ENCODE measurements around the gene NDE1.

DNA sequence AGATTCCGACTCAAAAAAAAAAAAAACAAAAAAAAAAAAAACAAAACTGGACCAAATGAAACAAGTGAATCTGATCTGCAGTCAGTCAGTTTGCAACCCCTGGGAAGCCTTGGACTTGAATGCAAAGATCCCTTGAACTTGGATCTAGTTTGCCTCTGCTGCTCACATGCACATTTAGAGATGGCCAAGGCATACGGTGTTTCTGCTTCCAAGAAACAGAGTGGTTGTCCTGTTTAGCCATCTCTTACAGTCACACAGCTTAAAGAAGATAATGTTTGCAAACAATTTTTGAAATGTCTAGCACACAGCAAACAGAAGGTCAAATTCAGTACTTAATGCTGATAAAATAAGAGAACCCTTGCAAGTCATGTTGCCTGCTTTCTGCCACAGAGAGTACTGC is 4.5 kb downstream of the NDE1 start:
- TF ChIP-seq POLR2A (IDR thresholded peaks at IDR 0.05; ENCODE audit: low read depth, low read length) (no peak), RCOR1 (IDR thresholded peaks at IDR 0.05; ENCODE audit: insufficient replicate concordance, low read length) (no peak), SMC3 (IDR thresholded peaks at IDR 0.05; ENCODE audit: low read depth, low read length) (no peak), RFX5 (IDR thresholded peaks at IDR 0.05; ENCODE audit: low read depth, low read length) (no peak), CEBPB (IDR thresholded peaks at IDR 0.05; ENCODE audit: low read depth, low read length) (no peak), CHD1 (IDR thresholded peaks at IDR 0.05; ENCODE audit: low read depth, low read length) (no peak), MAFK (IDR thresholded peaks at IDR 0.05; ENCODE audit: low read depth, low read length) (no peak), MXI1 (IDR thresholded peaks at IDR 0.05; ENCODE audit: borderline replicate concordance, low read depth, low read length) (no peak), MAZ (IDR thresholded peaks at IDR 0.05; ENCODE audit: borderline replicate concordance, low read depth, low read length) (no peak)
- TF ChIP-seq, protein P1, sequence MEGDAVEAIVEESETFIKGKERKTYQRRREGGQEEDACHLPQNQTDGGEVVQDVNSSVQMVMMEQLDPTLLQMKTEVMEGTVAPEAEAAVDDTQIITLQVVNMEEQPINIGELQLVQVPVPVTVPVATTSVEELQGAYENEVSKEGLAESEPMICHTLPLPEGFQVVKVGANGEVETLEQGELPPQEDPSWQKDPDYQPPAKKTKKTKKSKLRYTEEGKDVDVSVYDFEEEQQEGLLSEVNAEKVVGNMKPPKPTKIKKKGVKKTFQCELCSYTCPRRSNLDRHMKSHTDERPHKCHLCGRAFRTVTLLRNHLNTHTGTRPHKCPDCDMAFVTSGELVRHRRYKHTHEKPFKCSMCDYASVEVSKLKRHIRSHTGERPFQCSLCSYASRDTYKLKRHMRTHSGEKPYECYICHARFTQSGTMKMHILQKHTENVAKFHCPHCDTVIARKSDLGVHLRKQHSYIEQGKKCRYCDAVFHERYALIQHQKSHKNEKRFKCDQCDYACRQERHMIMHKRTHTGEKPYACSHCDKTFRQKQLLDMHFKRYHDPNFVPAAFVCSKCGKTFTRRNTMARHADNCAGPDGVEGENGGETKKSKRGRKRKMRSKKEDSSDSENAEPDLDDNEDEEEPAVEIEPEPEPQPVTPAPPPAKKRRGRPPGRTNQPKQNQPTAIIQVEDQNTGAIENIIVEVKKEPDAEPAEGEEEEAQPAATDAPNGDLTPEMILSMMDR (conservative IDR thresholded peaks at IDR 0.05; ENCODE audit: low read depth, low read length): no peak
- TF ChIP-seq, protein P2, sequence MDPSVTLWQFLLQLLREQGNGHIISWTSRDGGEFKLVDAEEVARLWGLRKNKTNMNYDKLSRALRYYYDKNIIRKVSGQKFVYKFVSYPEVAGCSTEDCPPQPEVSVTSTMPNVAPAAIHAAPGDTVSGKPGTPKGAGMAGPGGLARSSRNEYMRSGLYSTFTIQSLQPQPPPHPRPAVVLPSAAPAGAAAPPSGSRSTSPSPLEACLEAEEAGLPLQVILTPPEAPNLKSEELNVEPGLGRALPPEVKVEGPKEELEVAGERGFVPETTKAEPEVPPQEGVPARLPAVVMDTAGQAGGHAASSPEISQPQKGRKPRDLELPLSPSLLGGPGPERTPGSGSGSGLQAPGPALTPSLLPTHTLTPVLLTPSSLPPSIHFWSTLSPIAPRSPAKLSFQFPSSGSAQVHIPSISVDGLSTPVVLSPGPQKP (IDR thresholded peaks at IDR 0.05; ENCODE audit: borderline replicate concordance, low read depth, low read length): no peak
- TF ChIP-seq, protein P3, sequence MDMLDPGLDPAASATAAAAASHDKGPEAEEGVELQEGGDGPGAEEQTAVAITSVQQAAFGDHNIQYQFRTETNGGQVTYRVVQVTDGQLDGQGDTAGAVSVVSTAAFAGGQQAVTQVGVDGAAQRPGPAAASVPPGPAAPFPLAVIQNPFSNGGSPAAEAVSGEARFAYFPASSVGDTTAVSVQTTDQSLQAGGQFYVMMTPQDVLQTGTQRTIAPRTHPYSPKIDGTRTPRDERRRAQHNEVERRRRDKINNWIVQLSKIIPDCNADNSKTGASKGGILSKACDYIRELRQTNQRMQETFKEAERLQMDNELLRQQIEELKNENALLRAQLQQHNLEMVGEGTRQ (IDR thresholded peaks at IDR 0.05; ENCODE audit: low read depth, low read length): no peak

Measured in IMR-90 (cell line).